ENCODE data around the gene CACUL1. TPM values are rescaled to one million over a fixed set of nuclear protein-coding genes. Genes with fewer than 3 reads are reported as not detected.

CACUL1 gene
- total and polyA plus RNA-seq, 2 experiments from 2014 or later = 37.5 to 48.3 TPM

GRCh38 chr10:118642228-118642627 is 112.5 kb downstream of the CACUL1 start:
- H3K27ac ChIP-seq = no peak overlapping the region
- H3K27me3 ChIP-seq = no peaks in the 10 kb centered on the region
- no peaks in the 10 kb centered on the region for H3K36me3 ChIP-seq (replicated peaks; ENCODE audit: insufficient read depth, low read depth)
- H3K4me2 ChIP-seq = no peak overlapping the region
- WGBS (ENCODE audit: low lambda C conversion rate, missing lambda C conversion rate) = 63% methylated on average over 2 of the region's 2 CpGs
- H3K79me2 ChIP-seq = no peaks in the 10 kb centered on the region
- DNase-seq (ENCODE audit: low spot score) = no peak
- H3K4me3 ChIP-seq = no peak overlapping the region
- no peak overlapping the region for H2AFZ ChIP-seq
- no peaks in the 10 kb centered on the region for H3K9me2 ChIP-seq (replicated peaks; ENCODE audit: insufficient read depth)
- H3K4me1 ChIP-seq (ENCODE audit: insufficient read depth) = no peaks in the 10 kb centered on the region
- H4K20me1 ChIP-seq (ENCODE audit: insufficient read depth, poor library complexity, severe bottlenecking) = no peaks in the 10 kb centered on the region
- no peaks in the 10 kb centered on the region for H3K9me3 ChIP-seq (ENCODE audit: low read depth)
- TF ChIP-seq EZH2phosphoT487 (IDR thresholded peaks at IDR 0.05; ENCODE audit: low read depth, severe bottlenecking, unreplicated experiment) (no peak), CTCF (IDR thresholded peaks at IDR 0.05; ENCODE audit: poor library complexity) (no peak), EZH2 (IDR thresholded peaks at IDR 0.05; ENCODE audit: borderline replicate concordance) (no peak)

DNA sequence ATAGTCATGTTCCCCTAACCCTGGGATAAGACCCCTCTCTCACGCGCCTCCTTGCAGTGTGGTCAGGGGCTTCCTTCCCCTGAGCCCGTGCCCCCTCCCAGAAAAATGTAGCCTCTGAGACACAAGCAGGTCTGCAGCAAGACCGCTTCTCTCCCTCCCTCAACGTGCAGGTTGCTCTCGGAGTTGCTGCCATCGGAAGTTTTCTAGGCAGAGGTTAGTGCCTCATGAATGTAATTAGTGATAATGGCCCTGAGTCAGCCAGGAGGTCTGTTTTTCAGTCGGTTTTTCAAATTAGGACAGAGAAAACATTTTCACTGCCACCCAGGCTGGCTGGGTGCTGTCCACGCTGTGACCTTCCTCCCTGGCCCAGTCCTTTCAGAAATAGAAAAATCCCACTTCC is 116.1 kb downstream of the CACUL1 start:
- Histone ChIP-seq H3K9me2 (replicated peaks; ENCODE audit: insufficient read depth) (no peaks in the 10 kb centered on the region), H3K27ac (no peak overlapping the region), H3K9me3 (ENCODE audit: low read depth) (no peaks in the 10 kb centered on the region), H3K4me2 (no peak overlapping the region), H3K27me3 (no peaks in the 10 kb centered on the region), H3K4me3 (no peak overlapping the region), H4K20me1 (ENCODE audit: insufficient read depth, poor library complexity, severe bottlenecking) (no peaks in the 10 kb centered on the region), H2AFZ (no peak overlapping the region), H3K36me3 (replicated peaks; ENCODE audit: insufficient read depth, low read depth) (no peaks in the 10 kb centered on the region), H3K4me1 (ENCODE audit: insufficient read depth) (no peaks in the 10 kb centered on the region), H3K79me2 (no peaks in the 10 kb centered on the region)
- no peak for DNase-seq (ENCODE audit: low spot score)
- WGBS (ENCODE audit: low lambda C conversion rate, missing lambda C conversion rate) = 72% methylated on average over 9 of the region's 9 CpGs
- TF ChIP-seq EZH2 (IDR thresholded peaks at IDR 0.05; ENCODE audit: borderline replicate concordance) (no peak), EZH2phosphoT487 (IDR thresholded peaks at IDR 0.05; ENCODE audit: low read depth, severe bottlenecking, unreplicated experiment) (no peak), CTCF (IDR thresholded peaks at IDR 0.05; ENCODE audit: poor library complexity) (no peak)

DNA sequence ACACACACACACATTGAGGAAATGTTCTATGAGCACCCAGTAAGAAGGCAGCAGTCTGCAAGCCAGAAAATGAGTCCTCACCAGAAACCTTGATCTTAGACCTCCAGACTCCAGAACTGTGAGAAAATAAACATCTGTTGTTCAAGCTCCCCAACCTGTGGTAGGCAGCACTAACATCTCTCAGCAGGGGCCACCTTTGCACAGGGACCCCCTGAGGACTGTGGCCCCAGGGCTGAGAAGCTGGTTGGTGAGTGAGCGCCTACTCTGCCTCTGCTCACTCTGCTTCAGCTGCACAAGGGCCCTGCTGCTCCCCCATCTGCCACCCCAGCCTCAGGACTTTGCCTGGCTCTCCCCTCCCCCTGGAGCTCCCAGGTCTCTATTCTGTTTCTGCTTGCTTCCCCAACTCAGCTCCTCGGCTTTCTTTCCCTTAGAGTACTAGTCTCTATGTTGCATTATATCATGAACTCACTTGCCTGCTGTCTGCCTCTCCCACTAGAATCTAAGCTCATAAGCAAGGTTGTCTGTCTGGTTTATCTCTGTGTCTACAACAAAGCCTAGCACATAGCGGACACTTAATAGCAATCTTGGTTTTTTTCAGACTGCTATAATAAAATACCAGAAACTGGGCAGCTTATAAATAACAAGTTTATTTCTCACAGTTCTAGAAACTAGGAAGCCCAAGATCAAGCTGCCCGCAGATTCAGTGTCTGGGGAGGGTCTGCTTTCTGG is 118.9 kb downstream of the CACUL1 start:
- Histone ChIP-seq H4K20me1 (ENCODE audit: insufficient read depth, poor library complexity, severe bottlenecking) (no peaks in the 10 kb centered on the region), H2AFZ (no peak overlapping the region), H3K27ac (no peak overlapping the region), H3K4me2 (no peak overlapping the region), H3K9me2 (replicated peaks; ENCODE audit: insufficient read depth) (no peaks in the 10 kb centered on the region), H3K79me2 (no peaks in the 10 kb centered on the region), H3K9me3 (ENCODE audit: low read depth) (no peaks in the 10 kb centered on the region), H3K36me3 (replicated peaks; ENCODE audit: insufficient read depth, low read depth) (no peaks in the 10 kb centered on the region), H3K4me3 (no peak overlapping the region), H3K4me1 (ENCODE audit: insufficient read depth) (no peaks in the 10 kb centered on the region), H3K27me3 (peaks cover 4% of the 10 kb centered on the region)
- DNase-seq (ENCODE audit: low spot score) = no peak
- TF ChIP-seq EZH2phosphoT487 (IDR thresholded peaks at IDR 0.05; ENCODE audit: low read depth, severe bottlenecking, unreplicated experiment) = no peak
- no peak for TF ChIP-seq CTCF (IDR thresholded peaks at IDR 0.05; ENCODE audit: poor library complexity)
- no peak for TF ChIP-seq EZH2 (IDR thresholded peaks at IDR 0.05; ENCODE audit: borderline replicate concordance)
- 70% methylated on average over 4 of the region's 4 CpGs for WGBS (ENCODE audit: low lambda C conversion rate, missing lambda C conversion rate)

All from hepatocyte (in vitro differentiated cells).